H1 (cell line): ENCODE data around the gene LMNTD1. TPM values are rescaled to one million over a fixed set of nuclear protein-coding genes. Genes with fewer than 3 reads are reported as not detected.

ENCODE experiments used
- CTCF ChIA-PET: fragments of 300-600 bp; sonication (Branson Sonifier 250); formaldehyde crosslinking; loops from one replicate; lab custom pipeline; 2021; ENCODE audit not compliant: partially characterized antibody; lab: Charles Lee
- POLR2A ChIA-PET: fragments of 300-600 bp; sonication (Branson Sonifier 250); formaldehyde crosslinking; loops from one replicate; lab custom pipeline; 2021; ENCODE audit warnings: inconsistent platforms; ENCODE audit not compliant: partially characterized antibody; lab: Charles Lee
- DNase-seq, 2 experiments: peaks; one replicate each; pipeline versions ENCODE4 v3.0.0 to v3.0.0-alpha.2; 2010 to 2022; ENCODE audit warnings: low spot score in 2 of 2, low read depth in 1 of 2, mixed read lengths in 1 of 2
- FAIRE-seq: peaks from 2 replicates; lab custom pipeline; 2011; peaks lifted over from hg19 to GRCh38; lab: Jason Lieb, UNC
- H2AFZ ChIP-seq: 2 replicates; pipeline ENCODE4 v1.8.1; 2012; ENCODE audit warnings: low read length, inconsistent platforms
- H2AK5ac ChIP-seq: 2 replicates; pipeline ENCODE4 v1.6.1; 2013; ENCODE audit warnings: low read depth, low read length
- H2BK120ac ChIP-seq: replicated peaks from 2 replicates; pipeline ENCODE3; 2013; ENCODE audit warnings: low read depth, low read length, inconsistent platforms
- H2BK12ac ChIP-seq: 2 replicates; pipeline ENCODE4 v1.6.1; 2013; ENCODE audit warnings: low read depth, low read length
- H2BK15ac ChIP-seq: 2 replicates; pipeline ENCODE4 v1.6.1; 2013; ENCODE audit warnings: low read length
- H2BK20ac ChIP-seq: 2 replicates; pipeline ENCODE4 v1.6.1; 2013; ENCODE audit warnings: low read length
- H2BK5ac ChIP-seq: 2 replicates; pipeline ENCODE4 v1.6.1; 2013; ENCODE audit warnings: low read depth, low read length
- H3K14ac ChIP-seq: 2 replicates; pipeline ENCODE4 v1.6.1; 2013; ENCODE audit warnings: inconsistent platforms; ENCODE audit not compliant: insufficient read length
- H3K18ac ChIP-seq: 2 replicates; pipeline ENCODE4 v1.6.1; 2013; ENCODE audit warnings: low read length; ENCODE audit errors: extremely low read depth
- H3K23ac ChIP-seq: 2 replicates; pipeline ENCODE4 v1.6.1; 2013; ENCODE audit warnings: inconsistent platforms; ENCODE audit not compliant: insufficient read length
- H3K23me2 ChIP-seq: 2 replicates; pipeline ENCODE4 v1.6.1; 2013; ENCODE audit warnings: low read depth, low read length
- H3K27ac ChIP-seq: 2 replicates; pipeline ENCODE4 v1.6.1; 2011; ENCODE audit warnings: low read depth, low read length, inconsistent platforms
- H3K27me3 ChIP-seq, 4 experiments: replicated peaks in 1 of 4; 1 replicate in 1 of 4; 2 replicates in 3 of 4; pipeline versions ENCODE4 v1.6.1 to v1.8.1; 2011 to 2013; ENCODE audit warnings: low read length in 3 of 4, mild to moderate bottlenecking in 3 of 4, inconsistent platforms in 2 of 4, mixed read lengths in 2 of 4, moderate library complexity in 1 of 4; ENCODE audit not compliant: control insufficient read depth in 3 of 4, insufficient read depth in 3 of 4; ENCODE audit errors: extremely low read depth in 1 of 4
- H3K36me3 ChIP-seq, 4 experiments: 2 replicates each; pipeline versions ENCODE4 v1.6.1 to v1.8.1; 2011 to 2013; ENCODE audit warnings: mild to moderate bottlenecking in 4 of 4, low read length in 3 of 4, moderate library complexity in 2 of 4, control low read depth in 1 of 4, inconsistent platforms in 1 of 4; ENCODE audit not compliant: insufficient read depth in 4 of 4, control insufficient read depth in 2 of 4
- H3K4ac ChIP-seq: replicated peaks from 2 replicates; pipeline ENCODE3; 2013; ENCODE audit warnings: low read length, low read depth, mixed read lengths, inconsistent platforms; ENCODE audit not compliant: insufficient read length
- H3K4me1 ChIP-seq, 4 experiments: replicated peaks in 1 of 4; 1 replicate in 1 of 4; 2 replicates in 3 of 4; pipeline versions ENCODE4 v1.6.1 to v1.8.1; 2011 to 2013; ENCODE audit warnings: low read length in 3 of 4, inconsistent platforms in 2 of 4, mixed read lengths in 1 of 4; ENCODE audit not compliant: insufficient read depth in 4 of 4, control insufficient read depth in 3 of 4
- H3K4me2 ChIP-seq, 2 experiments: 2 replicates each; pipeline versions ENCODE4 v1.6.1 to v1.8.1; 2011 to 2013; ENCODE audit warnings: low read depth in 2 of 2, low read length in 2 of 2, control low read depth in 1 of 2, inconsistent platforms in 1 of 2, mild to moderate bottlenecking in 1 of 2; ENCODE audit not compliant: insufficient read depth in 1 of 2
- H3K4me3 ChIP-seq, 4 experiments: fragments of 200-600, 300-600 bp in 1 of 4; sonication (generic), shearing (Covaris generic), sonication (Bioruptor Twin) in 1 of 4; 2 replicates each; pipeline versions ENCODE4 v1.5.1 to v1.8.1; 2011 to 2016; ENCODE audit warnings: low read length in 4 of 4, low read depth in 3 of 4, control low read depth in 2 of 4, inconsistent platforms in 2 of 4, mild to moderate bottlenecking in 2 of 4, mixed read lengths in 1 of 4, moderate library complexity in 1 of 4; ENCODE audit not compliant: insufficient read depth in 2 of 4; ENCODE audit errors: extremely low read depth in 1 of 4
- H3K56ac ChIP-seq: replicated peaks from 2 replicates; pipeline ENCODE3; 2013; ENCODE audit warnings: low read depth, mild to moderate bottlenecking, mixed read lengths, low read length, inconsistent platforms; ENCODE audit not compliant: insufficient read length
- H3K79me1 ChIP-seq: 2 replicates; pipeline ENCODE4 v1.6.1; 2013; ENCODE audit warnings: low read depth, low read length, control low read depth
- H3K79me2 ChIP-seq, 2 experiments: 2 replicates each; pipeline versions ENCODE4 v1.6.1 to v1.8.1; 2012 to 2013; ENCODE audit warnings: low read length in 2 of 2, mild to moderate bottlenecking in 2 of 2, inconsistent platforms in 1 of 2; ENCODE audit not compliant: insufficient read depth in 2 of 2, control insufficient read depth in 1 of 2
- H3K9ac ChIP-seq, 4 experiments: replicated peaks in 1 of 4; 1 replicate in 1 of 4; 2 replicates in 3 of 4; pipeline versions ENCODE4 v1.6.1 to v1.8.1; 2011 to 2013; ENCODE audit warnings: low read depth in 3 of 4, low read length in 3 of 4, control low read depth in 2 of 4, mild to moderate bottlenecking in 2 of 4, moderate library complexity in 2 of 4, inconsistent platforms in 1 of 4; ENCODE audit errors: extremely low read depth in 1 of 4
- H3K9me3 ChIP-seq, 2 experiments: 2 replicates each; pipeline versions ENCODE4 v1.6.1 to v1.8.1; 2012 to 2013; ENCODE audit warnings: mild to moderate bottlenecking in 2 of 2, moderate library complexity in 2 of 2, control low read depth in 1 of 2, inconsistent platforms in 1 of 2, low read depth in 1 of 2, low read length in 1 of 2, mixed read lengths in 1 of 2; ENCODE audit not compliant: insufficient read depth in 2 of 2
- H4K20me1 ChIP-seq, 2 experiments: replicated peaks in 1 of 2; 2 replicates each; pipeline versions ENCODE3 to v1.8.1; 2011 to 2013; ENCODE audit warnings: inconsistent platforms in 2 of 2, low read length in 2 of 2, mild to moderate bottlenecking in 1 of 2; ENCODE audit not compliant: insufficient read depth in 2 of 2, control insufficient read depth in 1 of 2
- H4K5ac ChIP-seq: 2 replicates; pipeline ENCODE4 v1.6.1; 2013; ENCODE audit warnings: low read length, low read depth, mixed read lengths, inconsistent platforms; ENCODE audit not compliant: insufficient read length
- H4K8ac ChIP-seq: 2 replicates; pipeline ENCODE4 v1.8.0; 2013; ENCODE audit warnings: mild to moderate bottlenecking, moderate library complexity, low read length, inconsistent platforms; ENCODE audit not compliant: insufficient read depth; ENCODE audit errors: extremely low read depth
- H4K91ac ChIP-seq: replicated peaks from 2 replicates; pipeline ENCODE3; 2013; ENCODE audit warnings: low read length, mixed read lengths, inconsistent platforms; ENCODE audit not compliant: insufficient read length
- CHD1 ChIP-seq: IDR thresholded peaks from 2 replicates; pipeline ENCODE4 v1.6.1; 2012; ENCODE audit warnings: low read depth, low read length, improper control_type of control experiment
- CHD2 ChIP-seq: IDR thresholded peaks from 2 replicates; pipeline ENCODE4 v1.6.1; 2012; ENCODE audit warnings: low read length, improper control_type of control experiment
- GABPA ChIP-seq: IDR thresholded peaks from 2 replicates; pipeline ENCODE4 v1.6.1; 2011; ENCODE audit warnings: mild to moderate bottlenecking, low read length, moderate library complexity, borderline replicate concordance; ENCODE audit not compliant: insufficient read depth
- GTF2F1 ChIP-seq: IDR thresholded peaks from 2 replicates; pipeline ENCODE4 v1.6.1; 2012; ENCODE audit warnings: low read depth, low read length, improper control_type of control experiment, borderline replicate concordance
- HDAC2 ChIP-seq, 2 experiments: fragments of 300-600 bp in 1 of 2; sonication (generic) in 1 of 2; IDR thresholded peaks; 2 replicates each; pipeline ENCODE4 v1.6.1; 2011 to 2012; ENCODE audit warnings: low read depth in 2 of 2, low read length in 2 of 2, mild to moderate bottlenecking in 2 of 2, moderate library complexity in 2 of 2, borderline replicate concordance in 1 of 2, inconsistent platforms in 1 of 2
- KDM1A ChIP-seq: fragments of 200-600, 300-600 bp; sonication (generic); IDR thresholded peaks from 2 replicates; pipeline ENCODE4 v1.7.1; 2016; ENCODE audit warnings: mild to moderate bottlenecking, low read length, borderline replicate concordance
- SIX5 ChIP-seq: IDR thresholded peaks from 2 replicates; pipeline ENCODE4 v1.6.1; 2011; ENCODE audit warnings: mild to moderate bottlenecking, low read depth, low read length
- SP1 ChIP-seq: IDR thresholded peaks from 2 replicates; pipeline ENCODE4 v1.6.1; 2011; ENCODE audit warnings: low read depth, low read length
- TBP ChIP-seq: IDR thresholded peaks from 2 replicates; pipeline ENCODE4 v1.6.1; 2011; ENCODE audit warnings: low read depth, low read length, improper control_type of control experiment
- WGBS, 2 experiments: shearing (Covaris generic) in 1 of 2; methylation state at CpG; one replicate each; pipeline versions ENCODE4 v1.1.6 to v1.1.7; 2013 to 2015; ENCODE audit warnings: low lambda C conversion rate in 2 of 2, mixed read lengths in 2 of 2, inconsistent platforms in 1 of 2, low coverage in 1 of 2, missing lambda C conversion rate in 1 of 2; ENCODE audit not compliant: insufficient replicate concordance in 2 of 2, insufficient coverage in 1 of 2, insufficient read length in 1 of 2; ENCODE audit errors: extremely low coverage in 1 of 2, missing lambda C conversion rate in 1 of 2; 5-methylcytosine and 5-hydroxymethylcytosine counted together
- polyA plus RNA-seq, 7 experiments: library from polyadenylated mRNA; depleted of rRNA in 3 of 7; stranded (reverse) in 5 of 7; unstranded in 2 of 7; fragments of >200 nt in 5 of 7; fragments of 200-250 nt in 2 of 7; gene quantifications; 1 replicate in 5 of 7; 2 replicates in 1 of 7; 4 replicates in 1 of 7; pipeline versions ENCODE4 v1.2.1 to v1.2.3, GENCODE V29; 2011 to 2013; ENCODE audit warnings: missing spikeins in 2 of 7, mixed read lengths in 2 of 7
- total RNA-seq: library from RNA; stranded (reverse); fragmentation: NEBNext Ultra II Directional; extraction: Animal tissue kit (Norgen Biotek cat#: 25700); gene quantifications from 2 replicates; pipeline ENCODE4 v1.2.1, GENCODE V29; 2021
- TF ChIP-seq, protein P1 (sequence below), 3 experiments: IDR thresholded peaks; 1 replicate in 2 of 3; 2 replicates in 1 of 3; pipeline versions ENCODE4 v1.5.1 to v1.6.1; 2011; ENCODE audit warnings: low read length in 3 of 3, mild to moderate bottlenecking in 3 of 3, inconsistent platforms in 2 of 3, low read depth in 1 of 3, moderate library complexity in 1 of 3; ENCODE audit not compliant: insufficient read depth in 1 of 3; ENCODE audit errors: control extremely low read depth in 1 of 3

Gene LMNTD1
- total and polyA plus RNA-seq, 2 of the 8 experiments (the other 6 are each of a cell fraction or from before 2014, with no cell fraction given), result not detected

DNA sequence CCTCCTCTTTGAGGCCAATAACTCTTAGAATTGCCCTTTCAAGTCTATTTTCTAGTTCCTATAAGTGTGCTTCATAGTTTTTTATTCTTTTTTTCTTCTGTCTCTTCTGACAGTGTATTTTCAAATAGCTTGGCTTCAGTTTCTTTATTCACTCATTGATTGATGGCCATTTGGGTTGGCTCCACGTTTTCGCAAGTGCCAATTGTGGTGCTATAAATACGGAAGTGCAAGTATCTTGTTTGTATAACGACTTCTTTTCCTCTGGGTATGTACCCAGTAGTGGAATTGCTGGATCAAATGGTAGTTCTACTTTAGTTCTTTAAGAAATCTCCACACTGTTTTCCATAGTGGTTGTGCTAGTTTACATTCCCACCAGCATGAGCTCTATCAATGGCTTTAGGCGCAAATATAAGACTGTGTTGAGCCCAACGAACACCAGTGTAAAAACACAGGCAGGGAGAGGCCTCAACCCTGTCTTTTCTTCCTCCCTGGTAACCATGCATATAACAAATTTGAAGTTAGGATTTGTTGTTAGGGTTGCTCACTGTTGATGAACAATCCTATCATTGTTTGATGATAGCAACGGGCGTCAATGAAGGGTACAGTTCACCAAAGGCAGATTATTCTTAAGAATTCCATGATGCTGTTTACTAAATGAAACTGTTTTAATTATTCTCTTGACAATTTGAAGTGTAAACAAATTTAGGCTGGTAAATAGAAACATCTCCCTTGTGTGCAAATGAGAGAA, 13.3 kb upstream of the LMNTD1 start:
- H4K5ac ChIP-seq, result no peak overlapping the region
- no peak overlapping the region for H3K14ac ChIP-seq
- no peak overlapping the region for H3K4me2 ChIP-seq
- peaks cover 3 to 9% of the 10 kb centered on the region in 2 experiments; a peak in 1 of 4 replicates for H3K9me3 ChIP-seq
- H3K23me2 ChIP-seq, result no peaks in the 10 kb centered on the region
- no peak overlapping the region for H4K8ac ChIP-seq
- H3K18ac ChIP-seq, result no peak overlapping the region
- DNase-seq, result no peak
- H2BK20ac ChIP-seq, result no peak overlapping the region
- no peak overlapping the region for H3K9ac ChIP-seq
- no peaks in the 10 kb centered on the region for H4K20me1 ChIP-seq
- no peak overlapping the region for H2BK120ac ChIP-seq
- H3K4me3 ChIP-seq, result no peak overlapping the region
- no peaks in the 10 kb centered on the region for H3K4me1 ChIP-seq
- H3K56ac ChIP-seq, result no peak overlapping the region
- H3K4ac ChIP-seq, result no peak overlapping the region
- no peak overlapping the region for H3K23ac ChIP-seq
- ChIA-PET POLR2A (no interaction called here), CTCF (interaction anchor here (0.5 to 0.9 kb wide), 2 partner anchors 21 to 45 kb away, joined by 3 to 4 read pairs; no protein-coding TSS in a partner anchor)
- H3K79me1 ChIP-seq, result no peaks in the 10 kb centered on the region
- no peak overlapping the region for H2AK5ac ChIP-seq
- no peaks in the 10 kb centered on the region for H3K27me3 ChIP-seq
- no peak overlapping the region for H4K91ac ChIP-seq
- WGBS, 2 experiments, result 89% methylated on average over 8 of the region's 8 CpGs; no CpG with 5 or more reads in 1 of the 2 experiments
- no peak overlapping the region for H2BK5ac ChIP-seq
- H3K36me3 ChIP-seq, result no peaks in the 10 kb centered on the region
- H3K27ac ChIP-seq, result no peak overlapping the region
- no peak overlapping the region for H2BK12ac ChIP-seq
- H2BK15ac ChIP-seq, result no peak overlapping the region
- H2AFZ ChIP-seq, result no peak overlapping the region
- no peaks in the 10 kb centered on the region for H3K79me2 ChIP-seq
- FAIRE-seq, result no peak
- TF ChIP-seq CHD2 (no peak), SP1 (no peak), GTF2F1 (no peak), HDAC2 (IDR thresholded peaks at IDR 0.05; ENCODE audit: borderline replicate concordance in 1 of 2, low read depth in 2 of 2, low read length in 2 of 2) (no peak), CHD1 (no peak), TBP (no peak), KDM1A (no peak), SIX5 (no peak), GABPA (no peak)
- TF ChIP-seq, protein P1, sequence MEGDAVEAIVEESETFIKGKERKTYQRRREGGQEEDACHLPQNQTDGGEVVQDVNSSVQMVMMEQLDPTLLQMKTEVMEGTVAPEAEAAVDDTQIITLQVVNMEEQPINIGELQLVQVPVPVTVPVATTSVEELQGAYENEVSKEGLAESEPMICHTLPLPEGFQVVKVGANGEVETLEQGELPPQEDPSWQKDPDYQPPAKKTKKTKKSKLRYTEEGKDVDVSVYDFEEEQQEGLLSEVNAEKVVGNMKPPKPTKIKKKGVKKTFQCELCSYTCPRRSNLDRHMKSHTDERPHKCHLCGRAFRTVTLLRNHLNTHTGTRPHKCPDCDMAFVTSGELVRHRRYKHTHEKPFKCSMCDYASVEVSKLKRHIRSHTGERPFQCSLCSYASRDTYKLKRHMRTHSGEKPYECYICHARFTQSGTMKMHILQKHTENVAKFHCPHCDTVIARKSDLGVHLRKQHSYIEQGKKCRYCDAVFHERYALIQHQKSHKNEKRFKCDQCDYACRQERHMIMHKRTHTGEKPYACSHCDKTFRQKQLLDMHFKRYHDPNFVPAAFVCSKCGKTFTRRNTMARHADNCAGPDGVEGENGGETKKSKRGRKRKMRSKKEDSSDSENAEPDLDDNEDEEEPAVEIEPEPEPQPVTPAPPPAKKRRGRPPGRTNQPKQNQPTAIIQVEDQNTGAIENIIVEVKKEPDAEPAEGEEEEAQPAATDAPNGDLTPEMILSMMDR (IDR thresholded peaks at IDR 0.05; ENCODE audit: control extremely low read depth in 1 of 3, insufficient read depth in 1 of 3, low read depth in 1 of 3, low read length in 3 of 3), result no peak
